LNCaP clone FGC (cell line): Measurements from ENCODE around the gene ACTRT2.

Experiments used
- DNase-seq: peaks from one replicate; pipeline ENCODE4 v3.0.0-alpha.2; 2011; ENCODE audit warnings: low read depth
- H3K4me3 ChIP-seq: 2 replicates; pipeline ENCODE4 v1.5.1; 2011; ENCODE audit warnings: mild to moderate bottlenecking, low read depth, low read length, control low read depth
- CTCF ChIP-seq: IDR thresholded peaks from 2 replicates; pipeline ENCODE4 v1.5.1; 2012; ENCODE audit warnings: mild to moderate bottlenecking; ENCODE audit not compliant: control insufficient read depth, insufficient read depth; ENCODE audit errors: extremely low read depth

Gene ACTRT2

GRCh38 chr1:2975466-2976179 lies 45.6 kb upstream of the ACTRT2 start:
- TF ChIP-seq CTCF, result no peak
- no peak overlapping the region for H3K4me3 ChIP-seq
- no peak for DNase-seq

GRCh38 chr1:2976180-2976562 lies 45.1 kb upstream of the ACTRT2 start:
- DNase-seq, result no peak
- TF ChIP-seq CTCF, result no peak
- no peak overlapping the region for H3K4me3 ChIP-seq

GRCh38 chr1:2977886-2978611 lies 43.2 kb upstream of the ACTRT2 start:
- H3K4me3 ChIP-seq, result no peak overlapping the region
- no peak for DNase-seq
- TF ChIP-seq CTCF, result no peak

GRCh38 chr1:2978691-2979190 lies 42.5 kb upstream of the ACTRT2 start:
- no peak for TF ChIP-seq CTCF
- H3K4me3 ChIP-seq, result no peak overlapping the region
- no peak for DNase-seq

- no peak for TF ChIP-seq CTCF
- no peak overlapping the region for H3K4me3 ChIP-seq
- no peak for DNase-seq
Measured at GRCh38 chr1:2979191-2980072, 41.8 kb upstream of the ACTRT2 start.

GRCh38 chr1:2980073-2980791 lies 41.0 kb upstream of the ACTRT2 start:
- TF ChIP-seq CTCF, result no peak
- no peak for DNase-seq
- H3K4me3 ChIP-seq, result no peak overlapping the region
